ENCODE results near the gene SIDT1. TPM values are rescaled to one million over a fixed set of nuclear protein-coding genes. Genes with fewer than 3 reads are reported as not detected.

Gene SIDT1
- total RNA-seq, 1 experiment from 2014 or later, result 0.17 TPM

- no peak for DNase-seq (ENCODE audit: low read depth)
These were observed 65.4 kb downstream of the SIDT1 start for GRCh38 chr3:113597596-113598354.

GRCh38 chr3:113600418-113601182 is 68.2 kb downstream of the SIDT1 start:
- DNase-seq (ENCODE audit: low read depth), result no peak

- DNase-seq (ENCODE audit: low read depth), result no peak
These were observed 68.9 kb downstream of the SIDT1 start for GRCh38 chr3:113601240-113601639.

GRCh38 chr3:113602256-113602655 is 69.9 kb downstream of the SIDT1 start:
- DNase-seq (ENCODE audit: low read depth), result no peak

GRCh38 chr3:113602836-113603235 is 70.5 kb downstream of the SIDT1 start:
- no peak for DNase-seq (ENCODE audit: low read depth)

GRCh38 chr3:113606539-113607218 is 74.3 kb downstream of the SIDT1 start:
- no peak for DNase-seq (ENCODE audit: low read depth)

- DNase-seq (ENCODE audit: low read depth), result no peak
These were observed 74.9 kb downstream of the SIDT1 start for GRCh38 chr3:113607219-113607596.

GRCh38 chr3:113614402-113614801 is 82.0 kb downstream of the SIDT1 start:
- peak; percentile 36 for DNase-seq (ENCODE audit: low read depth)

- no peak for DNase-seq (ENCODE audit: low read depth)
These were observed 83.6 kb downstream of the SIDT1 start for GRCh38 chr3:113615976-113616375.

GRCh38 chr3:113617726-113618125 is 85.4 kb downstream of the SIDT1 start:
- no peak for DNase-seq (ENCODE audit: low read depth)

GRCh38 chr3:113620091-113620490 is 87.7 kb downstream of the SIDT1 start:
- DNase-seq (ENCODE audit: low read depth), result no peak

- no peak for DNase-seq (ENCODE audit: low read depth)
These were observed 91.0 kb downstream of the SIDT1 start for GRCh38 chr3:113623324-113623723.

- DNase-seq (ENCODE audit: low read depth), result no peak
These were observed 91.5 kb downstream of the SIDT1 start for GRCh38 chr3:113623811-113624210.

- no peak for DNase-seq (ENCODE audit: low read depth)
These were observed 93.5 kb downstream of the SIDT1 start for GRCh38 chr3:113625834-113626233.

- DNase-seq (ENCODE audit: low read depth), result peak; percentile 75
These were observed 94.4 kb downstream of the SIDT1 start for GRCh38 chr3:113626503-113627371.

- DNase-seq (ENCODE audit: low read depth), result no peak
These were observed 96.0 kb downstream of the SIDT1 start for GRCh38 chr3:113628316-113628715.

GRCh38 chr3:113628788-113629187 is 96.4 kb downstream of the SIDT1 start:
- no peak for DNase-seq (ENCODE audit: low read depth)

GRCh38 chr3:113629584-113630421 is 97.4 kb downstream of the SIDT1 start:
- DNase-seq (ENCODE audit: low read depth), result no peak

- DNase-seq (ENCODE audit: low read depth), result no peak
These were observed 98.7 kb downstream of the SIDT1 start for GRCh38 chr3:113630956-113631542.

GRCh38 chr3:113631573-113631972 is 99.2 kb downstream of the SIDT1 start:
- DNase-seq (ENCODE audit: low read depth), result no peak

Measured in M059J (cell line).